WTC11 (cell line): ENCODE results near the gene ARSB. TPM values are rescaled to one million over a fixed set of nuclear protein-coding genes. Genes with fewer than 3 reads are reported as not detected.

ENCODE experiments used
- ATAC-seq: fragments of 200-7000 bp; cut with Tn5 transposase; 2 replicates; pipeline ENCODE4 v1.10.0; 2021; ENCODE audit warnings: mild to moderate bottlenecking, moderate library complexity
- CTCF ChIA-PET: fragments of 300-600 bp; sonication (Branson Sonifier 250); formaldehyde crosslinking; loops from one replicate; lab custom pipeline; 2021; ENCODE audit warnings: antibody characterized with exemption; lab: Charles Lee
- POLR2A ChIA-PET: fragments of 350-600 bp; sonication (Branson Sonifier 250); formaldehyde crosslinking; loops from one replicate; lab custom pipeline; 2021; ENCODE audit warnings: antibody characterized with exemption; lab: Charles Lee
- DNase-seq: peaks from one replicate; pipeline ENCODE4 v3.0.0; 2021; ENCODE audit warnings: low spot score
- H3K27ac Mint-ChIP-seq: 2 replicates; pipeline ENCODE4 v1.8.0; 2021; ENCODE audit warnings: mixed read lengths
- H3K27me3 Mint-ChIP-seq: 2 replicates; pipeline ENCODE4 v1.8.0; 2021; ENCODE audit warnings: low read depth, mild to moderate bottlenecking, moderate library complexity, mixed read lengths
- H3K36me3 Mint-ChIP-seq: 2 replicates; pipeline ENCODE4 v1.8.0; 2021; ENCODE audit warnings: mixed read lengths
- H3K4me1 Mint-ChIP-seq: 2 replicates; pipeline ENCODE4 v1.8.0; 2022; ENCODE audit warnings: mixed read lengths
- H3K4me3 Mint-ChIP-seq: 2 replicates; pipeline ENCODE4 v1.8.0; 2021; ENCODE audit warnings: mild to moderate bottlenecking, moderate library complexity, mixed read lengths
- H3K9me3 Mint-ChIP-seq: 2 replicates; pipeline ENCODE4 v1.8.0; 2021; ENCODE audit warnings: mixed read lengths
- GTF2I ChIP-seq: fragments of 250-450 bp; sonication (Bioruptor Pico); conservative IDR thresholded peaks from 2 replicates; pipeline ENCODE4 v1.4.0; 2021; ENCODE audit warnings: mild to moderate bottlenecking
- NR3C1 ChIP-seq: sonication (generic); formaldehyde crosslinking; conservative IDR thresholded peaks from 2 replicates; pipeline ENCODE4 v1.8.1; 2023; ENCODE audit warnings: low read depth, mild to moderate bottlenecking, missing genetic modification reagents
- total RNA-seq: library from RNA; stranded (reverse); gene quantifications from 3 replicates; pipeline ENCODE4 v1.2.3, GENCODE V29; 2021
- TF ChIP-seq, protein P1 (sequence below): sonication (generic); formaldehyde crosslinking; IDR thresholded peaks from 2 replicates; pipeline ENCODE4 v1.8.0; 2023; ENCODE audit warnings: missing genetic modification reagents, mild to moderate bottlenecking, borderline replicate concordance
- TF ChIP-seq, protein P2 (sequence below): sonication (generic); formaldehyde crosslinking; IDR thresholded peaks from 2 replicates; pipeline ENCODE4 v1.8.0; 2022; ENCODE audit warnings: mild to moderate bottlenecking, missing genetic modification reagents
- TF ChIP-seq, protein P3 (sequence below): sonication (generic); formaldehyde crosslinking; IDR thresholded peaks from 2 replicates; pipeline ENCODE4 v1.8.0; 2023; ENCODE audit warnings: missing genetic modification reagents
- TF ChIP-seq, protein P4 (sequence below): sonication (generic); formaldehyde crosslinking; IDR thresholded peaks from 2 replicates; pipeline ENCODE4 v1.8.1; 2023; ENCODE audit warnings: mild to moderate bottlenecking, moderate library complexity, missing genetic modification reagents
- TF ChIP-seq, protein P5 (sequence below): sonication (generic); formaldehyde crosslinking; IDR thresholded peaks from 2 replicates; pipeline ENCODE4 v1.8.1; 2023; ENCODE audit warnings: mild to moderate bottlenecking, missing genetic modification reagents, borderline replicate concordance
- TF ChIP-seq, protein P6 (sequence below): fragments of 250-450 bp; sonication (Bioruptor Pico); conservative IDR thresholded peaks from 2 replicates; pipeline ENCODE4 v1.9.0; 2021; ENCODE audit warnings: mild to moderate bottlenecking
- TF ChIP-seq, protein P7 (sequence below): sonication (generic); formaldehyde crosslinking; IDR thresholded peaks from 2 replicates; pipeline ENCODE4 v1.8.1; 2022; ENCODE audit warnings: low read depth, mild to moderate bottlenecking, moderate library complexity, missing genetic modification reagents, borderline replicate concordance

Gene ARSB
- total RNA-seq, 1 experiment from 2014 or later: 9.7 TPM

DNA sequence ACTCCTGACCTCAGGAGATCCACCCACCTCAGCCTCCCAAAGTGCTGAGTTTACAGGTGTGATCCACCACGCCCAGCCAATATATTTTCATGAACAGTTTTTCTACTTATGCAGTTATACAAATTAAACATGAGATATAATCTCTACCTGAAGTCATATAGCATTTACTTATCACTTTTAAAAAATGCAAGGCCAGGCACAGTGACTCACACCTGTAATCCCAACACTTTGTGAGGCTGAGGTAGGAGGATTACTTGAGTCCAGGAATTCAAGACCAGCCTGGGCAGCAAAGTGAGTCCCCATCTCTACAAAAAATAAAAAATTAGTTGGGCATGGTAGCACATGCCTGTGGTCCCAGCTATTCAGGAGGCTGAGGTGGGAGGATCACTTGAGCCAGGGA lies 171.8 kb downstream of the ARSB start (continued):
- TF ChIP-seq, protein P1, sequence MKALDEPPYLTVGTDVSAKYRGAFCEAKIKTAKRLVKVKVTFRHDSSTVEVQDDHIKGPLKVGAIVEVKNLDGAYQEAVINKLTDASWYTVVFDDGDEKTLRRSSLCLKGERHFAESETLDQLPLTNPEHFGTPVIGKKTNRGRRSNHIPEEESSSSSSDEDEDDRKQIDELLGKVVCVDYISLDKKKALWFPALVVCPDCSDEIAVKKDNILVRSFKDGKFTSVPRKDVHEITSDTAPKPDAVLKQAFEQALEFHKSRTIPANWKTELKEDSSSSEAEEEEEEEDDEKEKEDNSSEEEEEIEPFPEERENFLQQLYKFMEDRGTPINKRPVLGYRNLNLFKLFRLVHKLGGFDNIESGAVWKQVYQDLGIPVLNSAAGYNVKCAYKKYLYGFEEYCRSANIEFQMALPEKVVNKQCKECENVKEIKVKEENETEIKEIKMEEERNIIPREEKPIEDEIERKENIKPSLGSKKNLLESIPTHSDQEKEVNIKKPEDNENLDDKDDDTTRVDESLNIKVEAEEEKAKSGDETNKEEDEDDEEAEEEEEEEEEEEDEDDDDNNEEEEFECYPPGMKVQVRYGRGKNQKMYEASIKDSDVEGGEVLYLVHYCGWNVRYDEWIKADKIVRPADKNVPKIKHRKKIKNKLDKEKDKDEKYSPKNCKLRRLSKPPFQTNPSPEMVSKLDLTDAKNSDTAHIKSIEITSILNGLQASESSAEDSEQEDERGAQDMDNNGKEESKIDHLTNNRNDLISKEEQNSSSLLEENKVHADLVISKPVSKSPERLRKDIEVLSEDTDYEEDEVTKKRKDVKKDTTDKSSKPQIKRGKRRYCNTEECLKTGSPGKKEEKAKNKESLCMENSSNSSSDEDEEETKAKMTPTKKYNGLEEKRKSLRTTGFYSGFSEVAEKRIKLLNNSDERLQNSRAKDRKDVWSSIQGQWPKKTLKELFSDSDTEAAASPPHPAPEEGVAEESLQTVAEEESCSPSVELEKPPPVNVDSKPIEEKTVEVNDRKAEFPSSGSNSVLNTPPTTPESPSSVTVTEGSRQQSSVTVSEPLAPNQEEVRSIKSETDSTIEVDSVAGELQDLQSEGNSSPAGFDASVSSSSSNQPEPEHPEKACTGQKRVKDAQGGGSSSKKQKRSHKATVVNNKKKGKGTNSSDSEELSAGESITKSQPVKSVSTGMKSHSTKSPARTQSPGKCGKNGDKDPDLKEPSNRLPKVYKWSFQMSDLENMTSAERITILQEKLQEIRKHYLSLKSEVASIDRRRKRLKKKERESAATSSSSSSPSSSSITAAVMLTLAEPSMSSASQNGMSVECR (CRISPR knock-in tag): no peak

DNA sequence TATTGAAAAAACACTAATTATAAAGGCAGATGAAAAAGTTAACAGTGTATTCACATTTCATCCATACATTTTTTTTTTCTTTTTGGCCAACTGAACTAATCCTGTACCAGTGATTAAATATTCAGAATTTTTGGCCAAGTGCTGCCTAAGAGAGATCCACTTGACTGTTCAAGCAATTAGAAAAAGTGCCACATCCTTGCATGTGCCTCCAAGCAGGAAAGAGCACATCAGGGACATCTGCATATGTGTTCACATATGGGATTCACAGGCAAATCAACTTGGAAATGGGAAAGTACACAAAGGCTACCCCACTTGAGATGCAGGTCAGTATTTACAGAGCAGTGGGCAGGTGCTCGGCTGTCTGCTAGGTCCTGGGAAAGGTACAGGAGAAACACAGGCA lies 173.2 kb downstream of the ARSB start:
- TF ChIP-seq NR3C1: no peak
- TF ChIP-seq, protein P2, sequence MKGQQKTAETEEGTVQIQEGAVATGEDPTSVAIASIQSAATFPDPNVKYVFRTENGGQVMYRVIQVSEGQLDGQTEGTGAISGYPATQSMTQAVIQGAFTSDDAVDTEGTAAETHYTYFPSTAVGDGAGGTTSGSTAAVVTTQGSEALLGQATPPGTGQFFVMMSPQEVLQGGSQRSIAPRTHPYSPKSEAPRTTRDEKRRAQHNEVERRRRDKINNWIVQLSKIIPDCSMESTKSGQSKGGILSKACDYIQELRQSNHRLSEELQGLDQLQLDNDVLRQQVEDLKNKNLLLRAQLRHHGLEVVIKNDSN (CRISPR knock-in tag): no peak
- TF ChIP-seq, protein P3, sequence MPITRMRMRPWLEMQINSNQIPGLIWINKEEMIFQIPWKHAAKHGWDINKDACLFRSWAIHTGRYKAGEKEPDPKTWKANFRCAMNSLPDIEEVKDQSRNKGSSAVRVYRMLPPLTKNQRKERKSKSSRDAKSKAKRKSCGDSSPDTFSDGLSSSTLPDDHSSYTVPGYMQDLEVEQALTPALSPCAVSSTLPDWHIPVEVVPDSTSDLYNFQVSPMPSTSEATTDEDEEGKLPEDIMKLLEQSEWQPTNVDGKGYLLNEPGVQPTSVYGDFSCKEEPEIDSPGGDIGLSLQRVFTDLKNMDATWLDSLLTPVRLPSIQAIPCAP (CRISPR knock-in tag): no peak
- TF ChIP-seq, protein P4, sequence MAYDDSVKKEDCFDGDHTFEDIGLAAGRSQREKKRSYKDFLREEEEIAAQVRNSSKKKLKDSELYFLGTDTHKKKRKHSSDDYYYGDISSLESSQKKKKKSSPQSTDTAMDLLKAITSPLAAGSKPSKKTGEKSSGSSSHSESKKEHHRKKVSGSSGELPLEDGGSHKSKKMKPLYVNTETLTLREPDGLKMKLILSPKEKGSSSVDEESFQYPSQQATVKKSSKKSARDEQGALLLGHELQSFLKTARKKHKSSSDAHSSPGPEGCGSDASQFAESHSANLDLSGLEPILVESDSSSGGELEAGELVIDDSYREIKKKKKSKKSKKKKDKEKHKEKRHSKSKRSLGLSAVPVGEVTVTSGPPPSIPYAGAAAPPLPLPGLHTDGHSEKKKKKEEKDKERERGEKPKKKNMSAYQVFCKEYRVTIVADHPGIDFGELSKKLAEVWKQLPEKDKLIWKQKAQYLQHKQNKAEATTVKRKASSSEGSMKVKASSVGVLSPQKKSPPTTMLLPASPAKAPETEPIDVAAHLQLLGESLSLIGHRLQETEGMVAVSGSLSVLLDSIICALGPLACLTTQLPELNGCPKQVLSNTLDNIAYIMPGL (CRISPR knock-in tag): no peak
- TF ChIP-seq, protein P5, sequence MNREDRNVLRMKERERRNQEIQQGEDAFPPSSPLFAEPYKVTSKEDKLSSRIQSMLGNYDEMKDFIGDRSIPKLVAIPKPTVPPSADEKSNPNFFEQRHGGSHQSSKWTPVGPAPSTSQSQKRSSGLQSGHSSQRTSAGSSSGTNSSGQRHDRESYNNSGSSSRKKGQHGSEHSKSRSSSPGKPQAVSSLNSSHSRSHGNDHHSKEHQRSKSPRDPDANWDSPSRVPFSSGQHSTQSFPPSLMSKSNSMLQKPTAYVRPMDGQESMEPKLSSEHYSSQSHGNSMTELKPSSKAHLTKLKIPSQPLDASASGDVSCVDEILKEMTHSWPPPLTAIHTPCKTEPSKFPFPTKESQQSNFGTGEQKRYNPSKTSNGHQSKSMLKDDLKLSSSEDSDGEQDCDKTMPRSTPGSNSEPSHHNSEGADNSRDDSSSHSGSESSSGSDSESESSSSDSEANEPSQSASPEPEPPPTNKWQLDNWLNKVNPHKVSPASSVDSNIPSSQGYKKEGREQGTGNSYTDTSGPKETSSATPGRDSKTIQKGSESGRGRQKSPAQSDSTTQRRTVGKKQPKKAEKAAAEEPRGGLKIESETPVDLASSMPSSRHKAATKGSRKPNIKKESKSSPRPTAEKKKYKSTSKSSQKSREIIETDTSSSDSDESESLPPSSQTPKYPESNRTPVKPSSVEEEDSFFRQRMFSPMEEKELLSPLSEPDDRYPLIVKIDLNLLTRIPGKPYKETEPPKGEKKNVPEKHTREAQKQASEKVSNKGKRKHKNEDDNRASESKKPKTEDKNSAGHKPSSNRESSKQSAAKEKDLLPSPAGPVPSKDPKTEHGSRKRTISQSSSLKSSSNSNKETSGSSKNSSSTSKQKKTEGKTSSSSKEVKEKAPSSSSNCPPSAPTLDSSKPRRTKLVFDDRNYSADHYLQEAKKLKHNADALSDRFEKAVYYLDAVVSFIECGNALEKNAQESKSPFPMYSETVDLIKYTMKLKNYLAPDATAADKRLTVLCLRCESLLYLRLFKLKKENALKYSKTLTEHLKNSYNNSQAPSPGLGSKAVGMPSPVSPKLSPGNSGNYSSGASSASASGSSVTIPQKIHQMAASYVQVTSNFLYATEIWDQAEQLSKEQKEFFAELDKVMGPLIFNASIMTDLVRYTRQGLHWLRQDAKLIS (CRISPR knock-in tag): no peak
- TF ChIP-seq, protein P6, sequence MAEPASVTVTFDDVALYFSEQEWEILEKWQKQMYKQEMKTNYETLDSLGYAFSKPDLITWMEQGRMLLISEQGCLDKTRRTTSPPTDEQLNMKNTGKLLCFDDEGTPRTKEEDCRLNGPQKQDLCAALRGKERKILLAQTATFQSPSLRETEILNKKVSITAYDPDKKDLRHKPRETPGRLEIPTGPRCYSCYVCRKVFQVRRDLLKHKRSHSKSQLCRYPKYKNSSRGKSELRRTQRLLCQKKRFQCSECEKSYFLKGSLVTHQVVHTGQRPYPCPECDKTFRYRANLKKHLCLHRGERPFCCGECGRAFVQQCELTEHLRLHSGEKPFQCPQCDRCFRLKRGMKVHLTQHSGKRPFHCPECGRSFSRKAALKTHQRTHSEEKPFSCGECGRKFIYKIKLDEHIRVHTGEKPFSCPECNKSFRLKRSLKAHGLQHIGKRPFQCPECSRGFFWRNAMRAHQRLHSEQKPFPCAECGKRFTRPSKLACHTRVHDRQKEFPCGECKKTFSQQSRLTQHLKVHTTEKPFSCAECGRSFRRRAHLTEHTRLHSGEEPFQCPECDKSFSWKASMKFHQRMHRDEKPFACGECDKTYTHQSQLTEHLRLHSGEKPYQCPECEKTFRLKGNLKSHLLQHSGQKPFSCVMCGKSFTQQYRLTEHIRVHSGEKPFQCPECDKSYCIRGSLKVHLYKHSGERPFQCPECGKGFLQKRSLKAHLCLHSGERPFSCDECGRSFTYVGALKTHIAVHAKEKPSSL (CRISPR knock-in tag): no peak
- TF ChIP-seq, protein P7, sequence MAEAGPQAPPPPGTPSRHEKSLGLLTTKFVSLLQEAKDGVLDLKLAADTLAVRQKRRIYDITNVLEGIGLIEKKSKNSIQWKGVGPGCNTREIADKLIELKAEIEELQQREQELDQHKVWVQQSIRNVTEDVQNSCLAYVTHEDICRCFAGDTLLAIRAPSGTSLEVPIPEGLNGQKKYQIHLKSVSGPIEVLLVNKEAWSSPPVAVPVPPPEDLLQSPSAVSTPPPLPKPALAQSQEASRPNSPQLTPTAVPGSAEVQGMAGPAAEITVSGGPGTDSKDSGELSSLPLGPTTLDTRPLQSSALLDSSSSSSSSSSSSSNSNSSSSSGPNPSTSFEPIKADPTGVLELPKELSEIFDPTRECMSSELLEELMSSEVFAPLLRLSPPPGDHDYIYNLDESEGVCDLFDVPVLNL: no peak
- no peak for TF ChIP-seq GTF2I (CRISPR knock-in tag)
- no peaks in the 10 kb centered on the region for H3K9me3 Mint-ChIP-seq
- no peaks in the 10 kb centered on the region for H3K36me3 Mint-ChIP-seq
- CTCF ChIA-PET: no interaction called here
- no peaks in the 10 kb centered on the region for H3K27me3 Mint-ChIP-seq
- no peak for DNase-seq
- no peak for ATAC-seq
- POLR2A ChIA-PET: no interaction called here
- no peak overlapping the region for H3K4me3 Mint-ChIP-seq
- H3K27ac Mint-ChIP-seq: peak overlapping the region; percentile 14
- H3K4me1 Mint-ChIP-seq: peaks cover 14% of the 10 kb centered on the region
